Mucosa of descending colon (tissue), 3 donors: ENCODE results near the gene HIPK3. TPM values are rescaled to one million over a fixed set of nuclear protein-coding genes. Genes with fewer than 3 reads are reported as not detected.

Experiments used
- ATAC-seq: fragments of 200-7000 bp; cut with Tn5 transposase; one replicate; pipeline ENCODE4 v1.9.1; 2020; ENCODE audit warnings: mild to moderate bottlenecking, moderate library complexity
- DNase-seq, 3 donors: peaks; one replicate each; pipeline ENCODE4 v3.0.0-alpha.2; 2020
- H3K36me3 ChIP-seq: fragments of 200-600 bp; one replicate; pipeline ENCODE4 v1.8.0; 2021; ENCODE audit warnings: low read depth, mild to moderate bottlenecking
- H3K4me1 ChIP-seq: fragments of 200-600 bp; one replicate; pipeline ENCODE4 v1.8.0; 2021; ENCODE audit warnings: low read depth, mild to moderate bottlenecking
- H3K4me3 ChIP-seq: fragments of 200-600 bp; one replicate; pipeline ENCODE4 v1.8.0; 2021; ENCODE audit warnings: mild to moderate bottlenecking
- H3K9me3 ChIP-seq: fragments of 200-600 bp; one replicate; pipeline ENCODE4 v1.8.0; 2021; ENCODE audit warnings: mild to moderate bottlenecking
- intact Hi-C, 2 donors: fragments of 100-400 bp; cut with DNase I in 1 of 2; cut with micrococcal nuclease in 1 of 2; formaldehyde crosslinking; loops; one replicate each; pipeline versions ENCODE4 v1.11.0 to v1.11.1; 2022; cut with DNase I, micrococcal nuclease
- total RNA-seq, 3 donors: library from RNA; stranded (reverse); fragmentation: NEBNext Ultra II Directional in 2 of 3; extraction: Animal tissue kit (Norgen Biotek cat#: 25700) in 2 of 3; gene quantifications; one replicate each; pipeline versions ENCODE4 v1.2.1 to v1.2.4, GENCODE V29; 2021 to 2023
- TF ChIP-seq, protein P1 (sequence below): fragments of 200-600 bp; IDR thresholded peaks from one replicate; pipeline ENCODE4 v1.8.0; 2022; ENCODE audit warnings: antibody characterized with exemption, mild to moderate bottlenecking
- donor health status: DM: no; HTN: no; CAD: no; lungs with moderate emphysema.
- donor health status: DM: no; HTN: no; CAD: no.
- donor health status: DM: no; HTN: yes; CAD: no.

HIPK3 gene
- total RNA-seq, 3 donors from 2014 or later: 67.0 to 254 (median 69.7) TPM

DNA sequence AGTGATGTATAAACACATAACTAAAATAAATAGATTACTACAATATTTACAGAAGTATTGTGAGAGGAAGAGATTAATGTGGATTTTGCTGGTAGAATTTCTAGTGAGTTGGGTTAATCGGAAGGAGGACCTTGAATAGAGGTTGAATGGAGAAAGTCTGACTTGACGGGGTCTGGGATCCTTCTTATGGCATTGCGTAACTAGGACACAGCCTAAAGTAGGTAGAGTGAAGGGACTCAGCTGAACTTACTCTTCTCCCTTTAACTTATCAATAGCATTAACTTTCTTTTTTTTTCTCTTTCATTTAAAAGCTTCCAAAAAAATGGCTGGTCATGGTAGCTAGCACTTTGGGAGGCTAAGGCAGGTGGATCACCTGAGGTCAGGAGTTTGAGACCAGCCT lies 139.2 kb downstream of the HIPK3 start:
- DNase-seq (no peak), ATAC-seq (no peak)
- no peak overlapping the region for H3K4me3 ChIP-seq
- H3K36me3 ChIP-seq: no peaks in the 10 kb centered on the region
- intact Hi-C loops: no loop called here
- H3K9me3 ChIP-seq: no peaks in the 10 kb centered on the region
- no peaks in the 10 kb centered on the region for H3K4me1 ChIP-seq
- TF ChIP-seq, protein P1, sequence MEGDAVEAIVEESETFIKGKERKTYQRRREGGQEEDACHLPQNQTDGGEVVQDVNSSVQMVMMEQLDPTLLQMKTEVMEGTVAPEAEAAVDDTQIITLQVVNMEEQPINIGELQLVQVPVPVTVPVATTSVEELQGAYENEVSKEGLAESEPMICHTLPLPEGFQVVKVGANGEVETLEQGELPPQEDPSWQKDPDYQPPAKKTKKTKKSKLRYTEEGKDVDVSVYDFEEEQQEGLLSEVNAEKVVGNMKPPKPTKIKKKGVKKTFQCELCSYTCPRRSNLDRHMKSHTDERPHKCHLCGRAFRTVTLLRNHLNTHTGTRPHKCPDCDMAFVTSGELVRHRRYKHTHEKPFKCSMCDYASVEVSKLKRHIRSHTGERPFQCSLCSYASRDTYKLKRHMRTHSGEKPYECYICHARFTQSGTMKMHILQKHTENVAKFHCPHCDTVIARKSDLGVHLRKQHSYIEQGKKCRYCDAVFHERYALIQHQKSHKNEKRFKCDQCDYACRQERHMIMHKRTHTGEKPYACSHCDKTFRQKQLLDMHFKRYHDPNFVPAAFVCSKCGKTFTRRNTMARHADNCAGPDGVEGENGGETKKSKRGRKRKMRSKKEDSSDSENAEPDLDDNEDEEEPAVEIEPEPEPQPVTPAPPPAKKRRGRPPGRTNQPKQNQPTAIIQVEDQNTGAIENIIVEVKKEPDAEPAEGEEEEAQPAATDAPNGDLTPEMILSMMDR: no peak

DNA sequence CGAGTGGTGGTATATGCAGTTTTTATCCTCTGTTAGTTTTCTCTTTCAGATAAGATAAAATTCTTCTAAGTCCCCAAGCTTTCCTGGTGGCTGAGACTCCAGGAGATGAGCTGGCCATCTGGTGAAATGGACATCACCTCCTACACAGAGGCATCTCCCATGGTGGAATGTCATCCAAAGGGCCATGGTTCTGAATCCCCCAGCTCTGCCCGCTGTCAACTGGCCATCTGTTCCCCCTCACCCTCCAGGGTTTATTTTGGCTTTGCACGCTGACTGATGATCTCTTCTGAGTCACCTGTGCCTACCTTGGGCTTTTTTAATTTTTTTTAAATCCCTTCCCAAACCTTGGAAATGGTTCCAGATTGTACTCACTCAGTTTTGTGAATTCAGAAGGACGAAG lies 142.2 kb downstream of the HIPK3 start:
- DNase-seq: no peak
- intact Hi-C loops: no loop called here
- no peak for ATAC-seq
- no peaks in the 10 kb centered on the region for H3K4me1 ChIP-seq
- H3K36me3 ChIP-seq: no peaks in the 10 kb centered on the region
- no peaks in the 10 kb centered on the region for H3K9me3 ChIP-seq
- TF ChIP-seq, protein P1: no peak
- no peak overlapping the region for H3K4me3 ChIP-seq

DNA sequence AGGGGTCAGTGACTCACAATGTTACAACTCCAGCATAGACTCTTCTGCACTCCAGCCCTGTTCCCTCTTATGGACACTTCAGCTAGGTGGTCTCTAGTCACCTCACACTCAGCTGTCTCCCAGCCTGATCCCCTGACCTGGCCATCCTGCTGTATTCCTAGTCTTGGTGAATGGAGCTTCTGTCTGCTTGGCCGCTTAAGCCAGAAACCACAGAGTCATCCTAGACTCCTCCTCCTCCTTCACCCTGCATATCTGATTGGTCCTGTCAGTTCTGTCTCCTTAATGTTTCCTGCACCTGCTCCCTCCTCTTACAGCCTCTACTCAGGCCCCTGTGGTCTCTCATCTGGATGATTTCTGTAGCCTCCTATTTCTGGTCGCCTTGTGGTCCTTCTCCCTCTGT lies 144.9 kb downstream of the HIPK3 start:
- no peak for ATAC-seq
- H3K9me3 ChIP-seq: no peaks in the 10 kb centered on the region
- no peak for DNase-seq
- intact Hi-C loops: no loop called here
- no peaks in the 10 kb centered on the region for H3K4me1 ChIP-seq
- H3K36me3 ChIP-seq: no peaks in the 10 kb centered on the region
- TF ChIP-seq, protein P1: no peak
- H3K4me3 ChIP-seq: no peak overlapping the region

DNA sequence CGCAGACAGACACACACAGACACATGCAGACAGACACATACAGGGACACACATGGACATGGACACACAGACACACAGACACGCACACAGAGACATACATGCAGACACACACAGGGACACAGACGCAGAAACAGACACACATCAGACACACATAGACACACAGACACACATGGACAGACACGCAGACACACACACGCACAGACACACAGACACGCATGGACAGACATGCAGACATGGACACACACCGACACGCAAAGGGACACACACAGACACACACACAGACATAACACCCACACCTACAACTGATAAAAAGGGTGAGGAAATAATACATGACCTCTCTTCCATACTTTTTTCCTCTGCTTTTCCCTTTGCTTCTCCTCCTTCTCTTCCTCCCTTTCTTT lies 146.2 kb downstream of the HIPK3 start:
- no peaks in the 10 kb centered on the region for H3K4me1 ChIP-seq
- H3K36me3 ChIP-seq: no peaks in the 10 kb centered on the region
- H3K9me3 ChIP-seq: no peaks in the 10 kb centered on the region
- ATAC-seq (no peak), DNase-seq (no peak)
- TF ChIP-seq, protein P1: no peak
- H3K4me3 ChIP-seq: no peak overlapping the region
- intact Hi-C loops: no loop called here

DNA sequence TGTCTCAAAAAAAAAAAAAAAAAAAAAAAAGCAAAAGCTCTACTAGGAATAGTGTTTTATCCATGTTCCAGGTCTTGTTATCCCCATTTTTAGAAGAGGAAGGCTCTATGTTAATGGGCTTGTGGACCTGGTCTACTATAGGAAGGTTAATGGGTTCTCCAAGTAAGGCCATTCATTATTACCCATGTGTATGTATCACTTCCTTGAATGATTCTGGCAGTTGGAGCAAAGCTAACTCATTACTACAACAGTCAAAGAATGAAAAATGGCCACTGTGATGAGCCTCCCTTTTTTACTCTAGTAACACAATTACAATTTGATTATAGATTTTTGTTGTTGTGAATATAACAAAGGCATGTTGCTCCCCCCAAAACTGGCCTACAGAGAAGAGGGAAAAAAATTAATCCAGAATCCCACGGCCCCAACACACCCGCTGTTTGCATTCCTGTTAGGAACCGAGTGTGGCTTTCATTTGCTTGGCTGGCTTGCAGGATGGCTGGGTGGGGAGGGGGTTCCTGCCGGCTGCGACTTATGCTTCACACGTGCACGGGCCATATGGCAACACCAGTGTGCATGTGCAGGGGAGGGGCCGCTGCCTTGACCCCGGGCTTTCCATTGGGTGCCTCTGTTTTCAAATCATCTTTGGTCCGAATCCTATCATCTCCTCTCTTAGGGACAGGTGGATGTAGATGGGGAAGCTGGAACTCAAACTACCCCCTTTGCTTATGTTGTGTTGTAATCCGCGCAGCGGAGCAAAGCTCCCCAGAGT lies 148.8 kb downstream of the HIPK3 start:
- no peak for ATAC-seq
- no peak for DNase-seq
- intact Hi-C loops: no loop called here

More for the DNA sequence above, 148.8 kb downstream of the HIPK3 start:
- no peaks in the 10 kb centered on the region for H3K36me3 ChIP-seq
- no peaks in the 10 kb centered on the region for H3K4me1 ChIP-seq
- H3K9me3 ChIP-seq: no peaks in the 10 kb centered on the region
- no peak overlapping the region for H3K4me3 ChIP-seq
- TF ChIP-seq, protein P1: no peak

Other genes starting within 250 kb of the HIPK3 start
- 10 to 100 TPM in 1 of 3 donors, 1 to 10 TPM in 2; 7.4 to 10.7 (median 7.6) TPM for gene DEPDC7, start 241.5 kb upstream of the HIPK3 start, total RNA-seq
- 10 to 100 TPM; 24.8 to 51.6 (median 31.3) TPM for gene TCP11L1, start 217.8 kb upstream of the HIPK3 start, total RNA-seq
- 10 to 100 TPM; 19.2 to 21.9 (median 20.2) TPM for gene CSTF3, start 95.9 kb upstream of the HIPK3 start, total RNA-seq
- gene KIAA1549L, start 118.7 kb downstream of the HIPK3 start, total RNA-seq: 1 to 10 TPM in 1 of 3 donors, under 1 TPM in 2; 0.12 to 1.0 (median 0.20) TPM